Activated T-helper 2 cell treated with anti-CD3 and anti-CD28 coated beads, Interferon-gamma antibody, Interleukin-2, Interleukin-4, amounts not matched to agents 10 μg/mL and 5 μg/mL and 100 μg/mL, durations not matched to agents 14 hours and 24 hours and 36 hours (primary cell): ENCODE results near the gene HLA-DMA. TPM values are rescaled to one million over a fixed set of nuclear protein-coding genes. Genes with fewer than 3 reads are reported as not detected.
"Not testable (repeated sequence)": the region's sequence is repeated elsewhere in the genome, so short reads cannot be mapped to it uniquely, and the experiment has no call there.

ENCODE experiments used
- DNase-seq: peaks from one replicate; pipeline ENCODE4 v3.0.0; 2021; ENCODE audit warnings: low spot score
- H3K27ac Mint-ChIP-seq: one replicate; pipeline ENCODE4 v1.8.0; 2021; ENCODE audit warnings: mixed read lengths
- H3K27me3 Mint-ChIP-seq: one replicate; pipeline ENCODE4 v1.8.0; 2021; ENCODE audit warnings: low read depth, mixed read lengths
- H3K36me3 Mint-ChIP-seq: one replicate; pipeline ENCODE4 v1.8.0; 2021; ENCODE audit warnings: low read depth, mixed read lengths
- H3K4me1 Mint-ChIP-seq: one replicate; pipeline ENCODE4 v1.8.0; 2021; ENCODE audit warnings: low read depth, mixed read lengths
- H3K4me3 Mint-ChIP-seq: one replicate; pipeline ENCODE4 v1.8.0; 2021; ENCODE audit warnings: low read depth, mild to moderate bottlenecking, moderate library complexity, mixed read lengths
- H3K9me3 Mint-ChIP-seq: one replicate; pipeline ENCODE4 v1.8.0; 2021; ENCODE audit warnings: mixed read lengths
- intact Hi-C: fragments of 100-400 bp; cut with micrococcal nuclease; formaldehyde crosslinking; loops from one replicate; pipeline ENCODE4 v1.15.1; 2023
- total RNA-seq: library from RNA; stranded (reverse); gene quantifications from 2 replicates; pipeline ENCODE4 v1.2.3, GENCODE V29; 2022

The HLA-DMA gene
- total RNA-seq, 1 donor from 2014 or later = 19.0 TPM

DNA sequence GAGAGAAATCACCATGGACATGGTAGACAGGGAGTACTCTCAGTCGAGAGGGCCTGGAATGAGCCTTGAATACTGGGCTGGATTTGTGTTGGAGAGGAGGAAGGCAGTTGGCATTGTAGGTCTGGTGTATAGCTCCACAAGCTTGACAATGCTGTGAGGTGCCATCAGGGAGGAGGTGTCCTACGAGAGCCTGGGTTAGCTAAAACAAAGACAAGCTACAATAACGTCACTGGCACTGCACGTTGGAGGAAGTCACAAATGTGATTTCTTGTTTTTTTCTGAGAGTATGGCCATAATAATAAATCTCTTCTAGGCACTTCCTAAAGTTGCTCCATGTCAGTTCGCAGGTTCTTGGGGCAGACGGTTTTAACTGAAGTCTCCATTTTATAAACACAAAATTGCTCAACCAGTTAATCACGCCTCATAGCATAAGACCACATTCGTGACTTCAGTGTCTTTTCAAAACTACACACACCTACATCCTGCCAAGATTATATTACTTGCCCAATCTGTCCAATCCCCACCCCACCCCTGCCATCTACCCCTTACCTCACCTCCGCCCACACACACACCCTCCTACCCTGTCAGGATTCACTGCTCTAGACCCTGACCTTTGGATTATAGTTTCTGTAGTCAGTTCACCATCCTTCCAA lies 7.7 kb downstream of the HLA-DMA start:
- Mint-ChIP-seq H3K9me3 (peaks cover 21% of the 10 kb centered on the region), H3K27ac (peak overlapping the region; percentile 9), H3K4me1 (peaks cover 66% of the 10 kb centered on the region), H3K27me3 (no peaks in the 10 kb centered on the region), H3K4me3 (no peak overlapping the region), H3K36me3 (peaks cover 20% of the 10 kb centered on the region)
- DNase-seq = no peak
- intact Hi-C loops = loop anchor here (2.0 kb wide), 3 partner anchors 24 to 106 kb away; partner anchors contain the start of genes BRD2 and TAP2

DNA sequence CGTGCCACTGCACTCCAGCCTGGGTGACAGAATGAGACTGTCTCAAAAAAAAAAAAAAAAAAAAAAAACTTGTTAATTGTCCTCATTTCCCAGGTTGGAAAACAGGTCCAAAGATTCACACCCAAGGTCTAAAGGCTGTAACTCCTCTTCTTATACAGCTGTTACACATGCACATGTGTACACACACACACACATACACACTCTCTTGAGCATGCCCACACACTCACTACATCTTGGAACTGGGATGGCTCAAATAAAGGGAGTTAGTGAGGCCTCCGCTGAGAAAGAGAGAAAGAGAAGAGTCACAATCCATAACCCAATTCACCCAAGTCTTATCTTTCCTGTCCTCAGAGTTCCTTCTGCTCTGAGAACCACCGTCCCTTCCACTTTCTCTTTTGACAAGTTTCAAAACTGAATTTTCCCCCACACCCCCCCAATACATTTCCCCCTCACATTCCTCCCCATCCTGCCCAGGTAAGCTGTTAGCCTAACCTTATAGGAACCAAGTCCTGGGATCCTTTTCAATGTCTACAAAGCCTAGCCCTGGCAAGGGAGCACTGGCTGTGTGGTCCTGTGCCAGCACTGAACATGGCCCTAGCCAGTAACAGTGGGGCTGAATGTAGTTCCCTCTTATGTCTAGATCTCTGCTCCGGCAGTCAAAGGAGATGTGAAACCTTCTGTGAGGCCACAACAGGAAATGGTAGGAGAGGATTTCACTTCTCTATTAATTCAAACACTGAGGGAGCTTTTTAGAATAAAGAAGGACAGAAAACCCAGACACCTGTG lies 8.8 kb downstream of the HLA-DMA start:
- Mint-ChIP-seq H3K9me3 (peaks cover 21% of the 10 kb centered on the region), H3K4me3 (peak overlapping the region; percentile 82), H3K36me3 (peaks cover 18% of the 10 kb centered on the region), H3K27ac (peak overlapping the region; percentile 87), H3K27me3 (no peaks in the 10 kb centered on the region), H3K4me1 (peaks cover 60% of the 10 kb centered on the region)
- intact Hi-C loops = loop anchor here (1.0 to 2.0 kb wide), 4 partner anchors 9 to 105 kb away; partner anchors contain the start of genes BRD2, HLA-DMA and TAP2
- DNase-seq = peak; percentile 34

DNA sequence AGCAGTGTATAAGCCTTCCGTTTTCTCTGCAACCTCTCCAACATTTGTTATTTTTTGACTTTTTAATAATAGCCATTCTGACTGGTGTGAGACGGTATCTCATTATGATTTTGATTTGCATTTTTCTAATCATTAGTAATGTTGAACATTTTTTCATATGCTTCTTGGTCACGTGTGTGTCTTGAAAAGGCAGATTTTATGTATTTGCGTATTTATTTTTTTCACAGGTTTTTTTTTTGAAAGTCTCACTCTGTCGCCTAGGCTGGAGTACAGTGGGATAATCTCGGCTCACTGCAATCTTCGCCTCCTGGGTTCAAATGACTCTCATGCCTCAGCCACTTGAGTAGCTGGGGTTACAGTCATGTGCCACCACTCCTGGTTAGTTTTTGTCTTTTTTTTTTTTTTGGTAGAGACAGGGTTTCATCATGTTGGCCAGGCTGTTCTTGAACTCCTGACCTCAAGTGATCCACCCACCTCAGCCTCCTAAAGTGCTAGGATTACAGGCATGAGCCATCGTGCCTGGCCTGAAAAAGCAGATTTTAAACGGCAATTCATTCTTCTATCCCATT lies 10.3 kb downstream of the HLA-DMA start:
- intact Hi-C loops, H3K27ac Mint-ChIP-seq, H3K27me3 Mint-ChIP-seq, H3K4me3 Mint-ChIP-seq, DNase-seq: not testable (repeated sequence)
- Mint-ChIP-seq H3K36me3 (peaks cover 13% of the 10 kb centered on the region), H3K9me3 (peaks cover 21% of the 10 kb centered on the region), H3K4me1 (peaks cover 61% of the 10 kb centered on the region)

DNA sequence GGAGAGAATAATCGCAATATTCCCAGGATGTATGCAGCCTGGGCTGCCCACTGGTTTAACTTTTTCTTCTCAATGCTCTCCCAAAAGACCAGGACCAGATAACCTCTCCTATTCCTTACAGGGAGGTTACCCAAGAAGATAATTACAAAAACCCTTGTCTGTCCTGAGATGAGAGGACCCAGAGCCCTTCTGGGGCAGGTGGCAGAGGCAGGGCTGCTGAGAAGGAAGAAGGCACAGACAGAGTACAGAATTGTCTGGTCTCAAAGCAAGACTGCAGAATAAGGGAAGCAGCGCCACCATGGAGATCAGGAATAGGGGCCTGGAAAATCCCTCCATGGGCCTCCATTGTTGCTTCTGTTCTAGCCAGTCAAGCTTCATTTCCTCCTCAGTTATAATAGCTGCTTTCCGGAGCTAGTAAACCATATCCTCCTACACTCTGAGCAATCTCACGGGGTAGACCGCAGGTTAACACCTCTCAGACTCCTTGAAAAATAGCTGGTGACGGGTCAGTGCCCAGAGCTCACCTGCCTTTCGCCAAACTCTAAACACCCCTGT lies 11.6 kb downstream of the HLA-DMA start:
- DNase-seq = peak; percentile 36
- H3K4me1 Mint-ChIP-seq = peaks cover 55% of the 10 kb centered on the region
- intact Hi-C loops = loop anchor here (1.0 kb wide), 1 partner anchor 8 kb away; no protein-coding TSS in a partner anchor
- H3K4me3 Mint-ChIP-seq = peak overlapping the region; percentile 77
- H3K27ac Mint-ChIP-seq = peak overlapping the region; percentile 91
- peaks cover 14% of the 10 kb centered on the region for H3K9me3 Mint-ChIP-seq
- H3K36me3 Mint-ChIP-seq = peaks cover 6% of the 10 kb centered on the region
- no peaks in the 10 kb centered on the region for H3K27me3 Mint-ChIP-seq

DNA sequence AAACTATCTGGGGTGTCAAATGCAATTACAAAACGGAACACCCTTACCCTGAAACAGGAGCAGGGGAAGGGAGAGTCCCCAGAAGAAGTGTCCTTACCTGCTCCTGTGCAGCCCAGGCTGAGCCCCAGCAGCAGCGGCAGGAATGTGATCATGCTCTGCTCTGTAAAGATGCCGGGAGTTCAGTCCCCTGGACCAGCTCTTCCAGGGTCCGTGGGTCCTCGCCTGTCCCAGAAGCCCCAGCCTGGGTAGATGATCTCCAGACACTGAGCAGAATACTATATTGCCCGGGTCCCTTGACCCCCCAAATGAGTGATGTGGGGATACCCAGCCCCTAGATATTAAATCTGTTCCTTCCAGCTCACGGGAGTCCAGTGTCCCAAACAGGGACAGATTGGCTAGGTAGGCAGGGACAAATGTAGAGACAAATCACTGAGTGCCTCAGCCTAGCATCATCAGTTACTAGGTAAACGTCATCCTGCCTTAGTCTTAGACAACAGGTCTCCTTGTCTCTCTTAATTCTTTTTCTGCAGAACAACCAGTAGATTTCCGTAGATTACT lies 12.2 kb downstream of the HLA-DMA start, which contains the start of gene HLA-DMB:
Gene HLA-DMB (minus strand): TSS at position 373 of the 558 bp plus-strand sequence. CDS start 221 bp downstream, at position 152.
- Mint-ChIP-seq H3K4me3 (peak within 1 kb of the TSS; percentile 77), H3K27ac (peak within 1 kb of the TSS; percentile 91), H3K4me1 (peaks cover 55% of the 10 kb centered on the region), H3K27me3 (no peaks in the 10 kb centered on the region), H3K9me3 (peaks cover 10% of the 10 kb centered on the region), H3K36me3 (peaks cover 6% of the 10 kb centered on the region)
- peak; percentile 48 for DNase-seq
- intact Hi-C loops = loop anchor here (1.0 kb wide), 1 partner anchor 7 kb away; no protein-coding TSS in a partner anchor

DNA sequence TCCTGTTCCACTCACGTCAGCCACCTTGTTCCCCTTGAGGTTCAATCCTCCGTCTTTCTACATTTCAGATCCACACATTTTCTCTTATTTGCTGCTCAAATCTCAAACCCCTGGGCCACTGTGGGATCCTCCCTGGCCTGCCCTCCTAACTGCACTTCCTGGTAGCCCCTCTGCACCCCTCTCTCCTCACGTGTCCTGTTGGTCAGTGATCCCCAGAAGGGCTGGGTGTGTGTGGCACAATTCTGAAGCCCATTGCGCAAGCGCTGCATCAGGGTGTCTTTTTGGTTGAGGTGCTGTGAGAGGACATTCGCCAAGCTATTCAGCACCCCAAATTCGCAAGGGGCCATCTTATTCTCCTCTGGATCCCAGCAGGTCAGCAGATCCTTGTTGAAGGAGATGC lies 14.4 kb downstream of the HLA-DMA start:
- intact Hi-C loops = no loop called here
- H3K27me3 Mint-ChIP-seq = no peaks in the 10 kb centered on the region
- H3K9me3 Mint-ChIP-seq = no peaks in the 10 kb centered on the region

DNA sequence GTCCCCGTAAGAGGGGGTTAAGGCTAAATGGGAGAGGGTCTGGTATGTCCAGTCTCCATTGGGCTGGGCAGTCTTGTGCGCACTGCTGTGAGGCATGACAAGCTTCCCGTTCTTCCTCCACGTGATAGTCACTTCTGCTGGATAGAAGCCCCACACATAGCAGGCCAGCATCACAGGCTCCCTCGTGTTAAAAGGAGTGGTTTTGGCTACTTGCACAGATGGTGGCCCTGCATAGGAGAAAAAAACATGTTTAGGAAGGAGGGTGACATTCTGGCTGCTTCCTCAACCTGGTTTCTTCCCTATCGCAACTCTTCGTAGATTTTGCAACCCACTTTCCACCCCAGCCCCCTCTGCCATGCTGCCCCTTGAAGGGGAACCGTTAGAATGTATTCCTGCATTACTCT lies 15.7 kb downstream of the HLA-DMA start:
- no peaks in the 10 kb centered on the region for H3K36me3 Mint-ChIP-seq
- no peak overlapping the region for H3K27ac Mint-ChIP-seq
- no peak for DNase-seq
- intact Hi-C loops = no loop called here
- no peaks in the 10 kb centered on the region for H3K9me3 Mint-ChIP-seq
- H3K4me3 Mint-ChIP-seq = no peak overlapping the region
- H3K27me3 Mint-ChIP-seq = peaks cover 4% of the 10 kb centered on the region
- peaks cover 29% of the 10 kb centered on the region for H3K4me1 Mint-ChIP-seq

More for the DNA sequence above, 14.4 kb downstream of the HLA-DMA start:
- Mint-ChIP-seq H3K36me3 (no peaks in the 10 kb centered on the region), H3K4me1 (peaks cover 40% of the 10 kb centered on the region), H3K27ac (no peak overlapping the region), H3K4me3 (no peak overlapping the region)
- DNase-seq = no peak

DNA sequence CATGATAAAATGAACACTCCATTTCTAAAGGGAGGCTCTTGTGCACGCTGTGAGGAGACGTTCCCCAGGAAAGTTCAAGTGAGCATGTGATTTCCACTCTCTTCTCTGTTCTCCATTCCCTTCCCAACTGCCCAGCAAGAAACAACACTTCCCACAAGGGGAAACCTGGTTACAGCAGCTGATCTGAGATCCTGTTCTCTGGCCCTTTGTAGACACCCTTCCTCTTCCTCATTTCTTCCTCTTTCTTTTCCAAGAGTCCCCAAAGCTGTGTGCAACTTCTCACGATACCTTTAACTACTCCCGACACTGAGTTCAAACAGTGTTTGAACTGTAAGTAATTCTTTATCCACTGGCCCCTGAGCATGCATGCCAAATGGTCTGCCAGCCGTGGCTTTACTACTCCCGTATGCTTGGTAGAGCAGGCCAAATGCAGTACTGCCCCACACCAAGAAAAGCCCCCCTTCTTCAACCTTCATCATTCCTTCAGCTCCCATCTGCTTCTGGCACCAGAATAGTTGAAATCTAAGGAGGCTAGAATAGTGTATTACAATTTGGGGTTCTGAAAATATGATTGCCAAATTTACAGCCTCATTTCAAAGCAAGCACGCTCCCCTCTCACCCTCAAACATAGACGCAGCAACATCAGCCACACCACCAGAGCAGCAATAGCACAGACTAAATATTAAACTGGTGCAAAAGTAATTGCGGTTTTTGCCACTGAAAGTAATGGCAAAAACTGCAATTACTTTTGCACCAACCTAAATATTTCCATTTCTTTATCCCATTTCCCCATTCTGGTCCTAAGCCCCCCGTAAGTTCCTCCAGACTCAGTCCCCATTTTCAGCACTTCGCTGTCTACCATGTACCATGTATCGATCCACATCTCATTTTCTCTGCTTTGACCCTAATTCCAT lies 16.4 kb downstream of the HLA-DMA start:
- DNase-seq = no peak
- Mint-ChIP-seq H3K9me3 (no peaks in the 10 kb centered on the region), H3K4me1 (peaks cover 24% of the 10 kb centered on the region), H3K4me3 (no peak overlapping the region), H3K27ac (no peak overlapping the region), H3K36me3 (no peaks in the 10 kb centered on the region), H3K27me3 (peaks cover 4% of the 10 kb centered on the region)
- intact Hi-C loops = no loop called here

DNA sequence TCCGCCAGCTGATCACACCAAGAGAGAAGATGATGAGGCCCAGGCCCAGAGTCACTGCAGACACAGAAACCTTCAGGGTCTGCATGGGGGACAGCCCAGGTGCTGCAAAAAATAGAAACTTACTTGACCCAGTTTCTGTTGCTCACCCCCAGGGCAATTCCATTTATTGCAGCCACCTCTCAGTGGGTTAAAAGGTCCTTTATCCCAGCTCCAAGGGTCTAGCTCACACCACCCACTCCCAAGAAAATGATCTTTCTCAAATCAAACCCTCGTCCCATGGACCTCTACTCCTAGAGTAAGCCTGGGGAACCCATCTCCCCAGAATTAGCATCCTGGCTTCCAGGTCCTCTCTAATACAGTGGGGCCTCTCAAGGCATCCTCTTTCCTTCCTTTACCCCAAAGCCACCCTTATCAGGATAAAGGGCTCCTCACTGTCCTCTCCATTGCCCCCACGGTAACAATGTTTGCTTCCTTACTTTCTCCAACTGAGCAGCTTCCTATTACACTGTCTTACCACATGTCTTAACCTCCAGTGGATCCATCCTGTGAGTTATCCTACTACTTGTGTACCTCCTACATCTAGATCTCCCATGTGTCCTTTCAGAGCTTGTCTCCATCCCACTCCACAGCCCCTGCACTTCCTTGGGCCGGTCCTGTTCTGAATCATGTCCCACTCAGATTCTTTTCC lies 17.2 kb downstream of the HLA-DMA start:
- Mint-ChIP-seq H3K4me1 (peaks cover 16% of the 10 kb centered on the region), H3K4me3 (no peak overlapping the region), H3K36me3 (no peaks in the 10 kb centered on the region), H3K27ac (no peak overlapping the region), H3K9me3 (no peaks in the 10 kb centered on the region), H3K27me3 (peaks cover 6% of the 10 kb centered on the region)
- no peak for DNase-seq
- intact Hi-C loops = no loop called here

DNA sequence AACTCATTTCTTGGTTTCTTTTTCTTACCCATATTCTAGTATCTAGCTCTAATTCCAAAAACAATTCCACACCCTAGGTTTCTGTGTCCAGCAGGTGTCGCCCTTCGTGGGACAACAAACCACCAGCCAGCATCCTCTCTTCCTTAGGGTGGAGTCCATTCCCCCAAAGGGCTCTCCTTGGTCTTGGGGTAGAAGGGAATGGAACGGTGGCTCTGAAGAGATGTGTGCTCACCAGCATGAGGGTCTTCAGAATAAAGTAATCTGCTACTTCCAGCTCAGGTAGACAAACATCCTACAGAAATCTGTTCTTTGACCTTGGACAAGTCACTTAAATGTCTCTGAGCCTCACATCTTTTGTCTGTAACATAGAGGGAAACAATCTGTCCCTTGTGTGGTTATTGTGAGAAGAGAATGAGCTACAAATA lies 19.2 kb downstream of the HLA-DMA start:
- no peak overlapping the region for H3K4me3 Mint-ChIP-seq
- H3K27me3 Mint-ChIP-seq = peaks cover 15% of the 10 kb centered on the region
- intact Hi-C loops = loop anchor here (1.0 to 2.0 kb wide), 4 partner anchors 8 to 51 kb away; partner anchors contain the start of genes BRD2 and HLA-DMB
- H3K27ac Mint-ChIP-seq = no peak overlapping the region
- peaks cover 10% of the 10 kb centered on the region for H3K4me1 Mint-ChIP-seq
- H3K36me3 Mint-ChIP-seq = no peaks in the 10 kb centered on the region
- peak; percentile 63 for DNase-seq
- H3K9me3 Mint-ChIP-seq = no peaks in the 10 kb centered on the region
